ENCODE results near the gene SASH1.

The SASH1 gene

GRCh38 chr6:148407372-148407771 lies 64.7 kb downstream of the SASH1 start:
- DNase-seq: no peak

DNA sequence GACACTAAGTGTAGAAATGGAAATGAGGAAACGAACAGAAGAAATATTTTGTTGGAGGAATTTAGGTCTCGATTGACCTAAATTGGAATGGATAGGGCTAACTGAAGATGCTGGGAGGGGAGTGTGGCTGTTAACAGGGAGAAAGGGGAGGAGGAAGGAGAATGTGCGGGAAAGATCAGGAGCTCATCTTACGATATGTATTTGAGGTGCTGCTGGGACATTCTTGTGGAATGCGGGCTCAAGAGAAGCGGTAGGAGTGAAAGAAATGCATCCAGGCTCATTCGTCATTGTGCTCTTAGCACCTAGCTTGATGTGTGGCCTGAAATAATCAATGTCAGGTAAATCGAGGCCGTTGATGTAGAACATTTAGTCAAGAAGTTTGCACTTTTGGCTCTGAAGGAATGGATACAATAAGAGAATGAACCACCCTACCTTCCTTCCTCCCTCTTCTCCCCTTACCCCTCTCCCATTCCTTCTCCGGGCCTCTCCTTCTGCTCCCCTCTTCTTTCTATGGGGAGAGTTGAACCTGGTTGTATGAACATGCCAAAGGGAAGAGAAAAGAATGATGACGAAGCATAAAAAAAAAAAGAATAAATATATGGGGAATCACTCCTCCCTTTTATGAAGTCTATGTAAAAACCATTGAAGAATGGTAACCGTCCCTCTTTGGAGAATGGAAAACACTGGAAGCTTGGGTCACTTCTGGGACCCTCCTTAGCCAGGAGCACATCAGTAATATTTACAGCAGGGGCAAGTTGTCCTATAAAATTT lies 70.9 kb downstream of the SASH1 start:
- DNase-seq: no peak

DNA sequence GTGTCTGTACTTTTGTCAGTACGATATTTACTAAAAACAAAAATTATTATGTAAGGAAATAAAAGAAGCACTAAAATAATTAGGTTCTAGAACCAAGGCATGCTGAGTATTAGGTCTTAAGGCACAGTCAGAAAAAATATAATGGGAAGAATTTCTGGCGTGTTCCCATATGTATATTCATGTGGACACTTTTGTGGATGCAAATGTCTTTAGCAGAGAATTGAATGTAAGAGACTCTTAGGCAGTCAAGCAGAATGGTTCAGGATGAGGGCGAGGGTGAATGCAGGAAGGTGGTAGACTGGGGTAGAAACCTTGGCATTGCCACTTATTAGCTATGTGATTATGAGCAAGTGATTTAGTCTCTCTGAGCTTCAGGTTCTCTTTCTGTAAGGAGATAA lies 71.5 kb downstream of the SASH1 start:
- DNase-seq: no peak

- DNase-seq: no peak
These were observed 72.2 kb downstream of the SASH1 start for GRCh38 chr6:148414836-148415235.

DNA sequence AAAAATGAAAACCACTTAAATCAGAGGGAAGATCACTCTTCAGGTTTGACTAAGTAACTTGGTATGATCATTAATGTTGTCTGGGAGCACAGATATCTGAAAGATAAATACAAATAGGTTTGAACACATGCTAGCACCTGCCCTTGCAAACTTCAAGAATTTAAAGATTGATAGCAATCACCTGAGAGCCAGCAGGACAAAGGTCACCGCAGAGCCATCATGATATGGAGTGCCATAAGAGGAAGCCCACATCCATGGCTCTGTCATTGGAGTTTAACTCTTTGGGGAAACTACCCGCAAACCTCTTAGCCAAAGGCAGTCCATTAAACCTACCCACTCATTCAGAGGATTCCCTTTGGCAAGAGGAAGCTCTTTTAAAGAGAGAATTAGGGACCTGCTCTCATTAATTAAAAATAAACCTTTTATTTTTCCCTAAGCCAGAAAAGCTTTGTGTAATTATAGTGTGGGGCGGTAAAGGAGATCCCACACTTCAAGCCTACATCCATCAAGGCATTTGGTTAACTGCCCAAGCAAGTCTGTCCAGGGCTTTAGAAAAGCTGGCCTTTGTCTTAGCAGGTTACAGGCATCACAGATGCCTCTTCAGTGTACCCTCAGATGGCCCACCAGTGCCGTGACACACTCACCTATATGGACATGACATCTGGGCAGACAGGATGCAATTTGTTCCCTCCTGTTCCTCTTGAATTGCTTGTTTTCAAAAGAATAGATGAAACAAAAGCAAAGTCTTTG lies 73.0 kb downstream of the SASH1 start:
- DNase-seq: no peak

GRCh38 chr6:148416330-148416965 lies 73.8 kb downstream of the SASH1 start:
- no peak for DNase-seq

- no peak for DNase-seq
These were observed 74.4 kb downstream of the SASH1 start for GRCh38 chr6:148417045-148417444.

DNA sequence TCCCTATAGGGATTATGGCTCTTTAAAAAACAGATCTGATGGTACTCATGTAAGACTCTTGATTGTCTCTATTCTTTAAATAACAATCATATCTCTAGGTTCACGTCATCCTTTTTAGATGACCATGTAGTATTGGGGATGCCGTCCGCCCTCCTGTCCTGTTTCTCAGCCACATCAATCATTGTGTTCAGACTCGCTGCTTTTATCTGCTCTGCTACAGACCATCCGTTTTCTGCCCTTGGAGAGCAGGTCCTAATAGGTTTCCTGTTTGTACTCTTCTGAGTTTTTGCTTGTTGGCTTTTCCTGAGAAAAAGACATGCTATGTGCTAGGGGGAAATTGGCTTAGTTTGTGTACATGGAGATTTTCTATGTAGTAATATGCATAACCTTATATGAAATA lies 76.8 kb downstream of the SASH1 start:
- peak; percentile 15 for DNase-seq

- DNase-seq: no peak
These were observed 79.4 kb downstream of the SASH1 start for GRCh38 chr6:148422085-148422484.

GRCh38 chr6:148423133-148423532 lies 80.5 kb downstream of the SASH1 start:
- DNase-seq: no peak

GRCh38 chr6:148423601-148424270 lies 81.1 kb downstream of the SASH1 start:
- DNase-seq: no peak

GRCh38 chr6:148425443-148425842 lies 82.8 kb downstream of the SASH1 start:
- DNase-seq: no peak

DNA sequence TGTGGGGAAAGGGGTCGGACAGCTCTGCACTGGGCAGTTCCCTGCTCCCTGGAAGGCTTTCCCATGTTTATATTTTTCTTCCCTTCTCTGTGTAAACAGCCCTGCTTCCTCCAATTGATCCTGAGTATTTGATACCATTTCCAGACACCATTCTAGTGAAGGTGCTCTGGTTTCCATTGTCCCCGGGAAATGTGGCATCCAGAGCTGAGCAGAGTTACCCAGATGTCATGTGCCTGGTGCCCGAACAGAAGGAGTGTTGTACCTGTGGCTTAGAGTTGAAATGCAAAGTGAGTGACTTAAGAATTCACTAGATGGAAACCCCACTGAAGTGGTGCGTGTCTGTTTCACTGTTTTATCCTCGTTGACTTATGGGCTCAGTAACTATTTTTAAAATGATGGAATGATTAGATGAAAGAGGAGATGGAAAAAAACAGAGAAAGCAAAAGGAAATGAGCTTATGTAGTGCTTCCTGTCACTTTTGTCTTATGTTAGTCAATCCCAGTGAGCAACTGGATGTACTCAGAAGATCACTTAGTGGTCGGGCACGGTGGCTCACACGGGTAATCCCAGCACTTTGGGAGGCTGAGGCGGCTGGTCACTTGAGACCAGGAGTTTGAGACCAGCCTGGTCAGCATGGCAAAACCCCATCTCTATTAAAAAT lies 83.8 kb downstream of the SASH1 start:
- DNase-seq: no peak

DNA sequence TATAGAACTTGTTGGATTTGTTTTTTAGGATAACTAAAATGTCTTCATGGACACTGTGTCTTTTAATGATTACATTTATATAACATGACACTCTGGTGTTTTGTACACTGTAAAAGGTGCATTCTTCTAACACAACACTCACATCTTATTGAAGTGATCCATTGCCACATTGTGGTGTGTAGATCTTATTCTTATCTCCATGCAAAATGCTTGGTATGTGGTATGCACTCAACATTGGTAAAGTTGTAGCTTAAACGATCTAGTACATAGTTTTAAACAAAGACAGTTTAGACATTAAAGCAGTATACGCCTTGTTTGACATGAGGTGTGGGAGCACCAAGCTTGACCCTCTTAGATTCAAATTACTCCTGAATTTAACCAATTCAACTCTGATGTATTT lies 84.7 kb downstream of the SASH1 start:
- DNase-seq: no peak

DNA sequence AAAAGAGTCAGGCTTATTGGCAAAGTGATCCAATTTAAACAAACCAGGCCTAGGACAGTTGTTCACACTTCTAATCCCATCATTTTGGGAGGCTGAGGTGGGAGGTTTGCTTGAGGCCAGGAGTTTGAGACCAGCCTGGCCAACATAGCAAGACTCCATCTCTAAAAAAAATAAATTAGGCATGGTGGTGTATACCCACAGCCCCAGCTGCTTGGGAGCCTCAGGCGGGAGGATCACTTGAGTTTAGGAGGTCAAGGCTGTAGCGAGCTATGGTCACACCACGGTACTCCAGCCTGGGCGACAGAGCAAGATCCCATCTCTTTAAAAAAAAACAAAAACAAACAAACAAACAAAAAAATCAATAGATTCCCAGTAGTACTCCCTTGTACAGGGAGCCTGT lies 86.8 kb downstream of the SASH1 start:
- DNase-seq: no peak

DNA sequence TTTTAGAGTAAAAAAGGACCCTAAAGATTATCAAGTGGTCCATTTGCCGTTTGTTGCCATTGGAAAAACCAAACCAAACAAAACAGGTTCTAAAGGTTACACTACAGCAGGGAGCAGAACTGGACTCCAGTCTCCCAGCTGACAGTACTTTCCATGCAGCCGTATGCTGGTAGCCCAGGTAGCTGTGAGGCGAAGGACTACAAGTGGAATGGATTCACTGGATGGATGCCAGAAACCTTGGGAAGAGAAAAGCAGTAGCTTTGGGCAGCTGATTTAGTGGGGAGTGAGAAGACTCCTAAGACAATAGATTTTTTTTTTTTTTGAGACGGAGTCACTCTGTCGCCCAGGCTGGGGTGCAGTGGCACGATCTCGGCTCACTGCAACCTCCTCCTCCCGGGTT lies 88.3 kb downstream of the SASH1 start:
- DNase-seq: no peak

GRCh38 chr6:148431413-148431812 lies 88.8 kb downstream of the SASH1 start:
- no peak for DNase-seq

GRCh38 chr6:148431840-148432239 lies 89.2 kb downstream of the SASH1 start:
- no peak for DNase-seq

DNA sequence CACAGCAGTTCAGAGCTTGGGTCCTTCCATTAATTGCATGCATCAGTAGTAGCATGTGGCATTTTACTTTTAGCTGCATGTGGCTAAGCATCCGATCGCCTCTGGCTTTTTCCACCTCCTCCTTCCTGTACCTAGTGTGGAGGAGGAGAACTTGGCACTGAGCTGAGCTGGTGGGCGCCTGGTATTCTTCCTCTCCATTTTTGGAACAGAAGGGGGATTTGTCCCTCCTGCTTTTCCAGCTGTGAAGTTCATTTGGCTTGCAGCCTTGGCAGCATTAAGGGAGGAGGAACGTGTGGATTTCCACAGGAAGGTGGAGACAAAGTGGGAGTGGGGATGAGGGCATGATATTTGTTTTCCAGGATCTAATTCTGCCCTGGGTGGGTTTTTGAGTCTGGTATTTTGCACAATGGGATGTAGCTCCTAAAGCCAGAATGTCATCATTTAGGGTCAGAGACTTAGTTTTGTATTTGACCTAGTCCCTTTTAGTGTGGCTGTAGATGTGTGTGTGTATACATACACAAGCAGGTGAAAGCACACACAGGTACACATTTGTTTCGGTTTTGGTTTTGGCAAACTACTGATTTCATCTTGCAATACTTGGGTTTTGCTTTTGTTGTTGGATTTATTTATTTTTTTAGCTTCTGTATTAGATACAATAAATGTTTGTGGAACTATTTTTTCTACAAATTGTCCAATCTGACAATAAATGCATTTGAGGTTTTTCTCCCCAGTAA lies 90.0 kb downstream of the SASH1 start:
- DNase-seq: no peak

DNA sequence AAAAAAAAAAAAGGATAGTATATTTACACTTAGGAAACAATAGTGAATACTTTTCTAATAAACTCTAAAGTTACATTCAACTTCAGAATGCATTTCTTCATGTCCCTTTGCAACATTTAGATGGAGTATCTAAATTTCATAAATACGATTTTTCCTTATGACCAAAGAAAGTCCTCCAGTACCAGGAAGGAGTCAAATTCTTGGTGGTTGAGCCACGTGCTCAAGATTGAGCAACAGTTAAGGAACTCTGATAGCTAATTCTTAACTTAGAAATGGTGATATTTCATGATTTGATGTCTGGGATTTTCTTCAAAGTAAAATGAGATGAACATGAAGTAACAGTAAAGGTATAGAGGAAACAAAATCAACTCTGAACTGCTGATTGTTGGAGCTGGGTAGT lies 92.7 kb downstream of the SASH1 start:
- no peak for DNase-seq

DNA sequence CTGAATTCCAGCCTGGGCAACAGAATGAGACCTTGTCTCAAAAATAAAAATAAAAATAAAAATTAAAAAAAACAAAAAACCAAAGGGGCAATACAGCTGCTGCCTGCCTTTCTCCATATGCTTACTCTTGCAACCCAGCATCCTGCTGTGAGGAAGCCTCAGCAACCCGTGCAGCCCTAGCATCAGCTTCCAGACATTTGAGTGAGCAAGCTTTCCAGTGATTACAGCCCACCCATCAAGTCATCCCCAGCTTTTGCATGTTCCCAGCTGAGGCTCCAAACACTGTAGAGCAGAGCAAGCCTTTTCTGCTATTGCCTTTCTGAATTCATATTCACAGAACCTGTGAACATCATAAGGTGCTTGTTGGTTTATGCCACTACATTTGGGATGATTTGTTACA lies 93.8 kb downstream of the SASH1 start:
- DNase-seq: no peak

DNA sequence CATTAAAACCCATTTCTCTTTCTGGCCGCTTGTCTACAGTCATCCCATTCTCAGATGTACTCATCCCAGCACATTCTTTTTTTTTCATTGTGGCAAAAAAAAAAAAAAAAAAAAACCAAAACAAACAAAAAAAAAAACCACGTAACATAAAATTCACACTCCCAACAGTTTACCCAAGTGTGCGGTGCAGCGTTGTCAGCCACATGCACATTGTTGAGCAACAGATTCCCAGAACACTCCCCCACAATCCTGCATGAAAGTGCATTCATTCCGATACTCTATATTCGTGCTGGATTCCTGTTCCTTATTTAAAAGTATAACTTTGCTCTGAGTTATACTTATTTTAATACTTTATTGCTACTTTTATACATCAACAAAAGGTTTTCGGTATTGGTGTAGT lies 96.0 kb downstream of the SASH1 start:
- DNase-seq: no peak

All from KG1 (cell line).